Measurements from ENCODE around the gene AEN.

Gene AEN

DNA sequence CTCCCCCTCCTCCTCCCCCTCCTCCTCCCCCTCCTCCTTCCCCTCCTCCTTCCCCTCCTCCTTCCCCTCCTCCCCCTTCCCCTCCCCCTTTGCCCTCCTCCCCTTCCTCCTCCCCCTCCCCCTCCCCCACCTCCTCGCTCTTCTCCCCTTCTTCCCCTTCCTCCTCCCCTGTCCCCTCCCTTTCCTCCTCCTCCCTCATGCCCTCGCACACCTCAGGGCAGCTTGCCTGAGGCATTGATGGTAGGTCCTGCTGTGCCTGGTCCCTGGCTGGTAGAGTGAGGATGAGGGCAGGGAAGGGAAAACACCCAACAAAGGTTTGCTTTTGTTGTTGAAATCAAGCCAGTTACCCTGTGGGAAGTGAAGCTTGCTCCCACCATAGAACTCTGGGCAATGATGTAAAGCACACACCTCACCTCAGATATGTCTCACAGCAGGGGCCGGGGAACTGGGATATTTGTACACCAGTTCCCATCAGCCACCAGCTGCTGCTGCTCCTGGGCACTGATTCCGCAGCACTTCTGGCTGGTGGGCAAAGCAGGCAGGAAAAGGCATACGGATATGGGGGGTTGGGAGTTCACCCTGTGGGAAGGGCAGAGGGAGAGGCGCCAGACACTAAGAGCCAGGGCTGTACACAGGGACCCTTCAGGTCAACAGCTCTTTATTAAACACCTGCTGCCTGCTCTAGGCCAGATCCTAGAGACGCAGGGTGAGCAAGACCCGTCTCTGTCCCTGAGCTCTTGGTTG is 31.5 kb downstream of the AEN start:
- no peaks in the 10 kb centered on the region for H3K9me3 ChIP-seq (ENCODE audit: control insufficient read depth, insufficient read depth, low read depth, low read length)
- no peaks in the 10 kb centered on the region for H3K27me3 ChIP-seq (ENCODE audit: control insufficient read depth, insufficient read depth, low read length)
- no peak overlapping the region for H3K4me3 ChIP-seq (ENCODE audit: low read depth, low read length)
- H3K4me1 ChIP-seq (ENCODE audit: control insufficient read depth, insufficient read depth, low read length): peaks cover 28% of the 10 kb centered on the region
- H3K9ac ChIP-seq (ENCODE audit: low read length): peak overlapping the region; percentile 9
- no peaks in the 10 kb centered on the region for H3K36me3 ChIP-seq (ENCODE audit: control insufficient read depth, insufficient read depth, low read length)
- no peak overlapping the region for H3K27ac ChIP-seq (ENCODE audit: low read depth, low read length)

GRCh38 chr15:88653200-88654064 is 32.3 kb downstream of the AEN start:
- Histone ChIP-seq H3K9ac (ENCODE audit: low read length) (no peak overlapping the region), H3K4me3 (ENCODE audit: low read depth, low read length) (no peak overlapping the region), H3K9me3 (ENCODE audit: control insufficient read depth, insufficient read depth, low read depth, low read length) (no peaks in the 10 kb centered on the region), H3K4me1 (ENCODE audit: control insufficient read depth, insufficient read depth, low read length) (peaks cover 26% of the 10 kb centered on the region), H3K36me3 (ENCODE audit: control insufficient read depth, insufficient read depth, low read length) (no peaks in the 10 kb centered on the region), H3K27me3 (ENCODE audit: control insufficient read depth, insufficient read depth, low read length) (no peaks in the 10 kb centered on the region), H3K27ac (ENCODE audit: low read depth, low read length) (no peak overlapping the region)

DNA sequence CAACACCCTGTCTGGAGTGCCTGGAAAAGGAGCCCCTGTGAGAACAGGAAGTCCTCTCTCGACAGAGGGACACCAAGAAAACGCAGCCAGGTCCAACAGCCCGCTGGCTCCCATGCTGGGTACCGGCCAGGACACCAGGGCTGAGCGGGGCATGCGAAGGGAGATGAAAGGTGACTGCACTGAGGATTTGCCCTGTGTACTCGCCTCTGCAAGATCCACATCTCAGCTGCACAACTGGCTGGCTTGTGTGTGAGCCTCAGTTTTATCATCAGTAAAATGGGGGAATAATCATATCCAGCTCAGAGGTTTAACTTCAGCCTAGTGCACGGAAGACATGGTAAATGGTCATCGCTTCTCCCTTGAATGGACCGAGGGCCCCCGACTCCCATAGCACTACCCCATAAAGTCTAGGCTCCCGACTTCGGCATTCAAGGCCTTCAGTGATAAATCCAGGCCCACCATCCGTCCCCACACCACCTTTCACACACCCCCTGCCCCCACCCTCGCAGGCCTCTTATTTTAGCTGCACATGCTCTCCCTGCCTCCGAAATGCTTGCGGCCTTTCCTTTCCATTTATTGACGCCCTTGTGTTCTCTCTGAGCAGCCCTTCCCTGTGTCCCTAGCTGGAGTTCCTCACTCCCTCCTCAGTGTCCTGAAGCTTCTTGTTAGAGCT is 33.4 kb downstream of the AEN start:
- no peak overlapping the region for H3K9ac ChIP-seq (ENCODE audit: low read length)
- H3K36me3 ChIP-seq (ENCODE audit: control insufficient read depth, insufficient read depth, low read length): no peaks in the 10 kb centered on the region
- no peak overlapping the region for H3K4me3 ChIP-seq (ENCODE audit: low read depth, low read length)
- no peaks in the 10 kb centered on the region for H3K27me3 ChIP-seq (ENCODE audit: control insufficient read depth, insufficient read depth, low read length)
- H3K27ac ChIP-seq (ENCODE audit: low read depth, low read length): no peak overlapping the region
- peaks cover 22% of the 10 kb centered on the region for H3K4me1 ChIP-seq (ENCODE audit: control insufficient read depth, insufficient read depth, low read length)
- no peaks in the 10 kb centered on the region for H3K9me3 ChIP-seq (ENCODE audit: control insufficient read depth, insufficient read depth, low read depth, low read length)

DNA sequence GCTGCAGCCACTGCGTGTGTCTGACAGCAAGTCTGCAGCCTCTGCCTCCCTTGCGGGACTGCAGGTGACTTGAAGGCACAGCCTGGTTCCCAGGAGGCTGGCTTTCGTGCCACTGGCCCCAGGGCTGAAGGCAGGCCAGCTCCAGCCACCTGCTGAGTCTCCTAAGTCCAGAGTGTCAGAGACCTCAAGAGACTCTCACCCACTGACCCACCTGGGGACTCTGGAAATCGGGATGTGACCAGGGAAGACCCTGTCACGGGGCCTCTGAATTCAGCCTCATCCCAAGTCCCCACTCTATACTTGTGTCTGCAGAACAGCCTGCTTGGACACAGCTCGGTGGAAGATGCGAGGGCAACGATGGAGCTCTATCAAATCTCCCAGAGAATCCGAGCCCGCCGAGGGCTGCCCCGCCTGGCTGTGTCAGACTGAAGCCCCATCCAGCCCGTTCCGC is 34.0 kb downstream of the AEN start:
- Histone ChIP-seq H3K27ac (ENCODE audit: low read depth, low read length) (no peak overlapping the region), H3K4me3 (ENCODE audit: low read depth, low read length) (no peak overlapping the region), H3K36me3 (ENCODE audit: control insufficient read depth, insufficient read depth, low read length) (no peaks in the 10 kb centered on the region), H3K27me3 (ENCODE audit: control insufficient read depth, insufficient read depth, low read length) (0 out of 2 replicates have a peak, but pooled peaks cover 2% of the 10 kb centered on the region), H3K9me3 (ENCODE audit: control insufficient read depth, insufficient read depth, low read depth, low read length) (no peaks in the 10 kb centered on the region), H3K9ac (ENCODE audit: low read length) (no peak overlapping the region), H3K4me1 (ENCODE audit: control insufficient read depth, insufficient read depth, low read length) (peaks cover 21% of the 10 kb centered on the region)

- no peaks in the 10 kb centered on the region for H3K36me3 ChIP-seq (ENCODE audit: control insufficient read depth, insufficient read depth, low read length)
- 0 out of 2 replicates have a peak, but pooled peaks cover 2% of the 10 kb centered on the region for H3K27me3 ChIP-seq (ENCODE audit: control insufficient read depth, insufficient read depth, low read length)
- H3K9me3 ChIP-seq (ENCODE audit: control insufficient read depth, insufficient read depth, low read depth, low read length): no peaks in the 10 kb centered on the region
- H3K4me3 ChIP-seq (ENCODE audit: low read depth, low read length): no peak overlapping the region
- no peak overlapping the region for H3K9ac ChIP-seq (ENCODE audit: low read length)
- H3K4me1 ChIP-seq (ENCODE audit: control insufficient read depth, insufficient read depth, low read length): peaks cover 19% of the 10 kb centered on the region
- H3K27ac ChIP-seq (ENCODE audit: low read depth, low read length): no peak overlapping the region
Observed at GRCh38 chr15:88655800-88656488, 34.8 kb downstream of the AEN start.

- no peak overlapping the region for H3K4me3 ChIP-seq (ENCODE audit: low read depth, low read length)
- H3K27me3 ChIP-seq (ENCODE audit: control insufficient read depth, insufficient read depth, low read length): 0 out of 2 replicates have a peak, but pooled peaks cover 2% of the 10 kb centered on the region
Observed at GRCh38 chr15:88656760-88657221, 35.7 kb downstream of the AEN start.

DNA sequence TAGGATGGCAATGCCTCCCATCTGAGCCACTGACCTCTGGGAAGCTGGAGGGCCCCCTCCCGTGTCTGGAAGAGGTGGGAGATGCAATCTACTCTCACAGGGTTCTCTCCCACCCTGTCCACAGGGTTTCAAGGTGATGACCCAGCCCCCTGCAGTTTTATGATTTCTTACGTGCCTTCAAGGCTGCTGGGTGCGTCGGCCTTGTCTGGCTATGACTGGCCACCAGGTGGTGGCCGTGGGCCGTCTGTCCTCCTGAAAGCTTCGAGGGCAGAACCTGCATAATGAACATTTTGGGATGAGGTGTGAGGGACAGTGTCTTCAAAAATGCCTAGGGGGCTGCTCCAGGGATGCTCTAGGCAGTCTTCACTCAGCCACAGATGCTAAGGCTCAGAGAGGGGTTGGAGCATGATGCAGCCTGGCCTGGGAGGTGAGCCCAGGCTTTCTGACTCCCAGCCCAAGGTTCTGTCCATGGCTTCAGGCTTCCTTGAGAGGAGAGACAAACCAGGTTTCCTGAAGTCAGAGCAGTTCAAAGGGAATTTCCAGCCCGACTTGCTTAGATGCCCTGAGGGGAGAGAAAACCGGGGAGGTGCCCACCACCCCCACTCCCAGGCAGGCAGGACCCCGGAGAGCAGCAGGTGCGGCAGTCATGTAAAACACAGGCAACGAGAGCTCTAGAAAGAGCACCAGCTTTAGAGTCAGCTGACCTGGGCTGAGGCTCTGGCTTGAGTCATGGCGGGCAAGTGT is 36.4 kb downstream of the AEN start:
- no peak overlapping the region for H3K9ac ChIP-seq (ENCODE audit: low read length)

More at GRCh38 chr15:88656760-88657221, 35.7 kb downstream of the AEN start:
- H3K9ac ChIP-seq (ENCODE audit: low read length): no peak overlapping the region
- H3K27ac ChIP-seq (ENCODE audit: low read depth, low read length): no peak overlapping the region
- H3K36me3 ChIP-seq (ENCODE audit: control insufficient read depth, insufficient read depth, low read length): no peaks in the 10 kb centered on the region
- H3K4me1 ChIP-seq (ENCODE audit: control insufficient read depth, insufficient read depth, low read length): peaks cover 12% of the 10 kb centered on the region
- no peaks in the 10 kb centered on the region for H3K9me3 ChIP-seq (ENCODE audit: control insufficient read depth, insufficient read depth, low read depth, low read length)

GRCh38 chr15:88658070-88658965 is 37.2 kb downstream of the AEN start:
- no peak overlapping the region for H3K4me3 ChIP-seq (ENCODE audit: low read depth, low read length)
- H3K27me3 ChIP-seq (ENCODE audit: control insufficient read depth, insufficient read depth, low read length): 0 out of 2 replicates have a peak, but pooled peaks cover 2% of the 10 kb centered on the region
- no peaks in the 10 kb centered on the region for H3K9me3 ChIP-seq (ENCODE audit: control insufficient read depth, insufficient read depth, low read depth, low read length)
- H3K27ac ChIP-seq (ENCODE audit: low read depth, low read length): no peak overlapping the region
- H3K4me1 ChIP-seq (ENCODE audit: control insufficient read depth, insufficient read depth, low read length): peaks cover under 1% of the 10 kb centered on the region; the same call in 1 of the 2 replicates
- H3K36me3 ChIP-seq (ENCODE audit: control insufficient read depth, insufficient read depth, low read length): no peaks in the 10 kb centered on the region
- no peak overlapping the region for H3K9ac ChIP-seq (ENCODE audit: low read length)

More for the DNA sequence above, 36.4 kb downstream of the AEN start:
- Histone ChIP-seq H3K9me3 (ENCODE audit: control insufficient read depth, insufficient read depth, low read depth, low read length) (no peaks in the 10 kb centered on the region), H3K27ac (ENCODE audit: low read depth, low read length) (no peak overlapping the region), H3K4me1 (ENCODE audit: control insufficient read depth, insufficient read depth, low read length) (peaks cover 9% of the 10 kb centered on the region), H3K27me3 (ENCODE audit: control insufficient read depth, insufficient read depth, low read length) (0 out of 2 replicates have a peak, but pooled peaks cover 2% of the 10 kb centered on the region), H3K36me3 (ENCODE audit: control insufficient read depth, insufficient read depth, low read length) (no peaks in the 10 kb centered on the region), H3K4me3 (ENCODE audit: low read depth, low read length) (no peak overlapping the region)

Measured in HUES6 (cell line).